Immature natural killer cell (primary cell): ENCODE results near the gene SRMS. TPM values are rescaled to one million over a fixed set of nuclear protein-coding genes. Genes with fewer than 3 reads are reported as not detected.
"Not testable (repeated sequence)": the region's sequence is repeated elsewhere in the genome, so short reads cannot be mapped to it uniquely, and the experiment has no call there.

ENCODE experiments used
- DNase-seq, 3 donors: peaks; one replicate each; pipeline ENCODE4 v3.0.0; 2022; ENCODE audit warnings: mixed read lengths in 1 of 3
- H3K27ac Mint-ChIP-seq, 6 donors: one replicate each; pipeline ENCODE4 v1.8.0; 2020; ENCODE audit warnings: mixed read lengths in 6 of 6, mild to moderate bottlenecking in 5 of 6, inconsistent platforms in 4 of 6, moderate library complexity in 3 of 6
- H3K27me3 Mint-ChIP-seq, 3 donors: one replicate each; pipeline ENCODE4 v1.8.0; 2020 to 2021; ENCODE audit warnings: low read depth in 3 of 3, mild to moderate bottlenecking in 3 of 3, mixed read lengths in 3 of 3, moderate library complexity in 3 of 3, inconsistent platforms in 1 of 3
- H3K36me3 Mint-ChIP-seq, 3 donors: one replicate each; pipeline ENCODE4 v1.8.0; 2020; ENCODE audit warnings: mixed read lengths in 3 of 3, inconsistent platforms in 2 of 3, mild to moderate bottlenecking in 2 of 3
- H3K4me1 Mint-ChIP-seq, 2 donors: one replicate each; pipeline ENCODE4 v1.8.0; 2020; ENCODE audit warnings: inconsistent platforms in 2 of 2, mild to moderate bottlenecking in 2 of 2, mixed read lengths in 2 of 2, moderate library complexity in 1 of 2
- H3K4me3 Mint-ChIP-seq, 5 donors: one replicate each; pipeline ENCODE4 v1.8.0; 2020; ENCODE audit warnings: mild to moderate bottlenecking in 5 of 5, mixed read lengths in 5 of 5, inconsistent platforms in 3 of 5, moderate library complexity in 3 of 5
- H3K9me3 Mint-ChIP-seq, 6 donors: one replicate each; pipeline ENCODE4 v1.8.0; 2020; ENCODE audit warnings: mild to moderate bottlenecking in 6 of 6, mixed read lengths in 6 of 6, inconsistent platforms in 4 of 6, moderate library complexity in 3 of 6
- polyA plus RNA-seq, 3 donors: library from polyadenylated mRNA; unstranded; fragments of 300-500 nt; fragmentation: Illumina TruSeq; gene quantifications; one replicate each; pipeline ENCODE4 v1.2.3, GENCODE V29; 2021

SRMS gene
- polyA plus RNA-seq, 3 donors from 2014 or later: not detected

DNA sequence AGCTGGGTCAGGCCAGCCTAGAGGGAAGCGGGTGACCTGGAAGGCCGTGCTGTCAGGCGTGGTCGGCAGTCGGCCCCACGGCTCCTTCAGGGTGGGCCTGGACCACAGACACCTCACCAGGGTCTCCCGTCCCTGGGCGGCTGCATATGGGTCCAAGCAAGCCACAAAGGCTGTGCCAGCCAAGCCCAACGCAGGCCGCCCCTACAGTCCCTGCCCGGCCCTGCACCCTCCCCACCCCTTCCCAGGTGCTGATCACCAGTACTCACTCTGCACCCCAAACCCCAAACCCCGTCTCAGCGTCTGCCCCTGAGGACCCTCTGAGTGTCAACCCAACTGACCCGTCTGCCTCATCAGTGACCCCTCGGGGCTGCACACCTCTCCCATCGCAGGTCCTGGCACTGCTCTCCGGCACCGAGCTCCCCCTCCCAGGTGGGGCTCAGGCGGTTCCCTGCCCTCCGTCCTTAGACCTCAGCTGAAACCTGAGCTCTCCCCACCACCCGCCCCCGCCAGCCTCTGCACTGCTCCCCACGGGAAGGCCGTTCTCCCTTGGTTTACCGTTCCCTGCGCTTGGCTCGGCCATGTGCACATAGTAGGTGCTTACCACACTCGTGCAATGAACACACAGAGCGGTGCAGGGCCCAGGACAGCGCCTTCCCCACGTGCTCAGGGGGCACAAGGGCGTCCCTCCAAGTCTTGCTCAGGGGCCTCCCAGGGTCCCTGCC lies 28.4 kb downstream of the SRMS start:
- Mint-ChIP-seq H3K27me3 (peaks cover 0 to 7% (median 6%) of the 10 kb centered on the region in 3 donors), H3K4me3 (peak overlapping the region; percentile 66 to 79 (median 76)), H3K27ac (peak overlapping the region in 3 of 6 donors; percentile 35 to 81 (median 60)), H3K4me1 (peaks cover 5 to 13% of the 10 kb centered on the region in 2 donors), H3K36me3 (peaks cover 0 to 7% (median 3%) of the 10 kb centered on the region in 3 donors), H3K9me3 (peaks cover 0 to 2% (median 0%) of the 10 kb centered on the region in 6 donors)
- no peak for DNase-seq

GRCh38 chr20:63518351-63518861 lies 29.1 kb downstream of the SRMS start:
- peaks cover 1 to 10% (median 4%) of the 10 kb centered on the region in 3 donors for H3K27me3 Mint-ChIP-seq
- no peak for DNase-seq
- H3K4me1 Mint-ChIP-seq: peaks cover 5 to 10% of the 10 kb centered on the region in 2 donors
- peaks cover 0 to 3% (median 0%) of the 10 kb centered on the region in 3 donors for H3K36me3 Mint-ChIP-seq
- H3K4me3 Mint-ChIP-seq: peak overlapping the region; percentile 10 to 72 (median 61)
- H3K9me3 Mint-ChIP-seq: peaks cover 0 to 1% (median 0%) of the 10 kb centered on the region in 6 donors
- peak overlapping the region in 1 of 6 donors; percentile 81 for H3K27ac Mint-ChIP-seq

GRCh38 chr20:63517376-63518309 lies 29.9 kb downstream of the SRMS start:
- Mint-ChIP-seq H3K9me3 (peaks cover 0 to 4% (median 0%) of the 10 kb centered on the region in 6 donors), H3K4me3 (peak overlapping the region in 4 of 5 donors; percentile 27 to 60 (median 34)), H3K36me3 (peaks cover 0 to 2% (median 0%) of the 10 kb centered on the region in 3 donors), H3K27me3 (peaks cover 5 to 11% (median 10%) of the 10 kb centered on the region in 3 donors), H3K27ac (no peak overlapping the region), H3K4me1 (peaks cover 5 to 9% of the 10 kb centered on the region in 2 donors)
- no peak for DNase-seq

- H3K27me3 Mint-ChIP-seq: peaks cover 5 to 13% (median 12%) of the 10 kb centered on the region in 3 donors
- not testable (repeated sequence) for H3K36me3 Mint-ChIP-seq, H3K9me3 Mint-ChIP-seq, DNase-seq, H3K4me3 Mint-ChIP-seq, H3K27ac Mint-ChIP-seq, H3K4me1 Mint-ChIP-seq
These were observed 33.0 kb downstream of the SRMS start for GRCh38 chr20:63514520-63514919.

DNA sequence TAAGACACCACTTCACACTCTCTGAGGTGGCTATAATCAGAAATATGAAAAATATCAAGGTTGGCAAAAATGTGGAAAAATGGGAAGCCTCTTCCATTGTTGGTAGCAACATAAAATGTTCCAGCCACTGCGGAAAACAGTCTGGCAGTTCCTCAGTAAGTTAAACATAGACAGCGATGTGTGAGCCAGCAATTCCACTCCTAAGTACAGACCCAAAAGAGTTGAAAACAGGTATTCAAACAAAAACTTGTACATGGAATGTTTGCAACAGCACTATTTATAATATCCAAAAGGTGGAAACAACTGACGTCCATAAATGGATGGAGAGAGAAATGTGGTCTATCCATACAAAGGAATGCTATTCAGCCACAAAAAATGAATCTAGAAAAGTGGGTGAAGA lies 34.3 kb downstream of the SRMS start:
- H3K9me3 Mint-ChIP-seq: peaks cover 0 to 4% (median 0%) of the 10 kb centered on the region in 6 donors
- DNase-seq: no peak
- H3K36me3 Mint-ChIP-seq: no peaks in the 10 kb centered on the region
- no peak overlapping the region for H3K27ac Mint-ChIP-seq
- H3K4me3 Mint-ChIP-seq: no peak overlapping the region
- peaks cover 7 to 19% (median 9%) of the 10 kb centered on the region in 3 donors for H3K27me3 Mint-ChIP-seq
- peaks cover 2 to 5% of the 10 kb centered on the region in 2 donors for H3K4me1 Mint-ChIP-seq

GRCh38 chr20:63509088-63509564 lies 38.4 kb downstream of the SRMS start:
- Mint-ChIP-seq H3K9me3 (peaks cover 0 to 9% (median 0%) of the 10 kb centered on the region in 6 donors), H3K36me3 (peaks cover 0 to 3% (median 1%) of the 10 kb centered on the region in 3 donors), H3K27ac (no peak overlapping the region), H3K4me1 (no peaks in the 10 kb centered on the region), H3K4me3 (no peak overlapping the region), H3K27me3 (peaks cover 6 to 21% (median 11%) of the 10 kb centered on the region in 3 donors)
- DNase-seq: no peak

DNA sequence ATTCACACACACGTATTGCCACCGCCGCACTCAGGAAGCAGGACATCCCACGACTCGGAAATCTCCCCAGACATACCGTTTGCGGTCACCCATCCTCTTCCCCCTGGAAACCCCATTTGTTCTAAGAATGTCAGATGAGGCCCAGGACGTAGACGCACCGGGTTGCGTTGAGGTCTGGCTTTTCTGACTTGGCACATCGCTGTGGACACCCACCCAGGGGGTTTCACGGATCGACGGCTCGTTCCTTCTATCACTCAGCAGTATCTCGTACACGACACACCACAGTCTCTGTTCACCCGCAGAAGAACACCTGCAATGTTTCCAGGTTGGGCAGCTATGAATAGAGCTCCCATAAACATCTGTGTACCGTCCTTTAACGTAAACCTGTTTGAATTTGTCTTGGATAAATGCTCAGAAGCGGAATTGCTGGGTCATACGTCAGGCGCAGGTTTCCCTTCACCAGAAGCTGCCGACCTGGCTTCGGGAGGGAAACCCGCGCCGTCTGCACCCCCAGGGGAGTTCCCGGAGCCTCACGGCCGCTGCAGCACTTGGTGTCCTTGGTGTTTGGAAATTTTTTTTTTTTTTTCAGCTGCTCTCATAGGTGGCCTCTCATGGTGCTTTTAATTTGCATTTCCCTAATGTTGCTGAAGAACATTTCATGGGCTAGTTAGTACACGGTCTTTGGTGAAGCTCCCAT lies 39.3 kb downstream of the SRMS start:
- Mint-ChIP-seq H3K4me3 (no peak overlapping the region), H3K9me3 (peaks cover 0 to 6% (median 0%) of the 10 kb centered on the region in 6 donors), H3K27me3 (peaks cover 2 to 19% (median 8%) of the 10 kb centered on the region in 3 donors), H3K27ac (no peak overlapping the region), H3K36me3 (peaks cover 0 to 3% (median 3%) of the 10 kb centered on the region in 3 donors), H3K4me1 (no peaks in the 10 kb centered on the region)
- DNase-seq: no peak

DNA sequence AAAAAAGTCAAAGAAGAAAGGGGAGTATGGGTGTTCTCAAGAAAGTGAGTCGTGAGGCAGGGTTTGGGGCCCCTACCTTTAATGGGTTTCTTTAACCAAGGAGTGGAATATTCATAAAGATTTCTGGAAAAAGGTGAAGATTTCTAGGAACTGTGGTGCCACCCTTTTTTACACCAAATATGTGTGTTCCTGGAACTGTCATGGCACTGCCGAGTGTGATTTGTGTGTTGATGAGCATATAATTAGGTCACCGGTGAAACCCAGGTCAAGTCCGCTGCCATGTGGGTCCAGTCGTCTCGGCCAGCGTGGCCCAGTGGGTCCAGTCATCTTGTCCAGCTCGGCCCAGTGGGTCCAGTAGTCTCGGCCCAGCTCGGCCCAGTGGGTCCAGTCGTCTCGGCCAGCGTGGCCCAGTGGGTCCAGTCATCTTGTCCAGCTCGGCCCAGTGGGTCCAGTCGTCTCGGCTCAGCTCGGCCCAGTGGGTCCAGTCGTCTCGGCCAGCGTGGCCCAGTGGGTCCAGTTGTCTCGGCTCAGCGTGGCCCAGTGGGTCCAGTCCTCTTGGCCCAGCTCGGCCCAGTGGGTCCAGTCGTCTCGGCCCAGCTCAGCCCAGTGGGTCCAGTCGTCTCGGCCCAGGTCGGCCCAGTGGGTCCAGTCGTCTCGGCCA lies 40.3 kb downstream of the SRMS start:
- peaks cover 0 to 5% (median 0%) of the 10 kb centered on the region in 6 donors for H3K9me3 Mint-ChIP-seq
- H3K4me1 Mint-ChIP-seq: no peaks in the 10 kb centered on the region
- DNase-seq: no peak
- peaks cover 2 to 13% (median 6%) of the 10 kb centered on the region in 3 donors for H3K27me3 Mint-ChIP-seq
- H3K36me3 Mint-ChIP-seq: peaks cover 0 to 3% (median 3%) of the 10 kb centered on the region in 3 donors
- no peak overlapping the region for H3K27ac Mint-ChIP-seq
- H3K4me3 Mint-ChIP-seq: no peak overlapping the region

GRCh38 chr20:63505723-63506122 lies 41.8 kb downstream of the SRMS start:
- DNase-seq: no peak
- Mint-ChIP-seq H3K27me3 (peaks cover 4 to 10% (median 6%) of the 10 kb centered on the region in 3 donors), H3K4me3 (no peak overlapping the region), H3K9me3 (peaks cover 0 to 5% (median 0%) of the 10 kb centered on the region in 6 donors), H3K27ac (no peak overlapping the region), H3K36me3 (peaks cover 0 to 3% (median 3%) of the 10 kb centered on the region in 3 donors), H3K4me1 (no peaks in the 10 kb centered on the region)

- no peak for DNase-seq
- H3K9me3 Mint-ChIP-seq: peaks cover 0 to 5% (median 0%) of the 10 kb centered on the region in 6 donors
- H3K27ac Mint-ChIP-seq: no peak overlapping the region
- peaks cover 0 to 3% (median 3%) of the 10 kb centered on the region in 3 donors for H3K36me3 Mint-ChIP-seq
- no peak overlapping the region for H3K4me3 Mint-ChIP-seq
- H3K27me3 Mint-ChIP-seq: peaks cover 2 to 9% (median 6%) of the 10 kb centered on the region in 3 donors
- no peaks in the 10 kb centered on the region for H3K4me1 Mint-ChIP-seq
These were observed 42.3 kb downstream of the SRMS start for GRCh38 chr20:63505281-63505680.

- no peak for DNase-seq
- H3K4me3 Mint-ChIP-seq: no peak overlapping the region
- peaks cover 0 to 5% (median 0%) of the 10 kb centered on the region in 6 donors for H3K9me3 Mint-ChIP-seq
- H3K36me3 Mint-ChIP-seq: peaks cover 0 to 3% (median 3%) of the 10 kb centered on the region in 3 donors
- H3K27me3 Mint-ChIP-seq: peaks cover 2 to 9% (median 6%) of the 10 kb centered on the region in 3 donors
- no peaks in the 10 kb centered on the region for H3K4me1 Mint-ChIP-seq
- no peak overlapping the region for H3K27ac Mint-ChIP-seq
These were observed 42.9 kb downstream of the SRMS start for GRCh38 chr20:63504642-63505041.

DNA sequence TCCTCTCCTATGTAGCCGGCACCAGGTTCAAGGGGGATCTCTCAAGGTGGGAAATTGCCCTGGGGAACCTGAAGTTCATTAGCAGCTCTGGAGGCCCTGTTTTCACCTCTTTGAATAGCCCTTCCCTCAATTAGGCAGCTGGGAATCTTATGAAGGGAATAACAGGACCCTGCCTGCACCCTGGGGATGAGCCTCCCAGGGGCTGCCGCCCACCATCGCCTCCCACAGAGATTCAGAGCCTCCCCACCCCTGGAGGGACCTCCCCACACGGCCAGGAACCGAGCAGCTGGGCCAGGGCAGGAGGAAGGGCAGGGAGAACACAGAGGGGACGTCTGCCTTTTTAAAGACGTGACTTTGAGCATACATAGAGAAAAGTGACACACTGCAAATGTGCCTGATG lies 44.0 kb downstream of the SRMS start:
- DNase-seq: no peak
- no peak overlapping the region for H3K27ac Mint-ChIP-seq
- H3K4me1 Mint-ChIP-seq: no peaks in the 10 kb centered on the region
- H3K36me3 Mint-ChIP-seq: peaks cover 0 to 3% (median 3%) of the 10 kb centered on the region in 3 donors
- H3K9me3 Mint-ChIP-seq: peaks cover 0 to 5% (median 0%) of the 10 kb centered on the region in 6 donors
- H3K4me3 Mint-ChIP-seq: no peak overlapping the region
- peaks cover 2 to 5% (median 3%) of the 10 kb centered on the region in 3 donors for H3K27me3 Mint-ChIP-seq
